Measurements from ENCODE around the gene DPEP3. TPM values are rescaled to one million over a fixed set of nuclear protein-coding genes. Genes with fewer than 3 reads are reported as not detected.

The DPEP3 gene
- total RNA-seq, 1 donor from 2014 or later, result 0.18 TPM

DNA sequence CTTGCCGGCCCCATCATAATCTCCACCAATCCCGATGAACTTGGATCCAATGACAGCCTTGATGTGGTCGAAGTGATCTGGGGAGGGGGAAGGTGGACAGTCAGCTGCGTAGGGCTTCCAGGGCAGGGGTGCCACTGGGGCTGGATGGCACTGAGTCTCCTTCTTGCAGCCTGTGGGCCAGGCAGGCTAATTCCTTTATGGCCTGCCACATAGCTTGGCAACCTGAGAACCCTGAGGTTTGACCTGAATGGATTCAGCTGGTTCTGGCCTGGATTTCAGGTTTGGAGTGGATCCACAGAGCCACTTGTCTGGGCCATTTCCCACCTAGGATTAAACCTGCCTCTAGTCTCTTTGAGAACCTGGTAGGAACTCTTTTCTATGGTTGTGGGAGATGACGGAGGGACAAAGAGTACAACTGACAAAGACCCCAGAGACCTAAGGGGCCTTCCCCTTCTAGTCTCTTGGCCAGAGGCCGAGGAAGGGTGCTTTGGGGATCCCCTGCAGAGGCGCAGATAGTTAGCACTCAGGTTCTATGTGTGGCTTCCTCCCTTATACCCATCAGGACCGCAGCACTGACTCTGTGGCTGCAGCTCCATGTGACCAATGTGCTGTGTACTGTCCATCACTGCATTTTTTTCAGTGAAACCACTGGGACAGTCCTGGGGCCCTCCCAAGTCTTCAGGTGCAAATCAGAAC is 9.2 kb upstream of the DPEP3 start:
- TF ChIP-seq, protein P1, sequence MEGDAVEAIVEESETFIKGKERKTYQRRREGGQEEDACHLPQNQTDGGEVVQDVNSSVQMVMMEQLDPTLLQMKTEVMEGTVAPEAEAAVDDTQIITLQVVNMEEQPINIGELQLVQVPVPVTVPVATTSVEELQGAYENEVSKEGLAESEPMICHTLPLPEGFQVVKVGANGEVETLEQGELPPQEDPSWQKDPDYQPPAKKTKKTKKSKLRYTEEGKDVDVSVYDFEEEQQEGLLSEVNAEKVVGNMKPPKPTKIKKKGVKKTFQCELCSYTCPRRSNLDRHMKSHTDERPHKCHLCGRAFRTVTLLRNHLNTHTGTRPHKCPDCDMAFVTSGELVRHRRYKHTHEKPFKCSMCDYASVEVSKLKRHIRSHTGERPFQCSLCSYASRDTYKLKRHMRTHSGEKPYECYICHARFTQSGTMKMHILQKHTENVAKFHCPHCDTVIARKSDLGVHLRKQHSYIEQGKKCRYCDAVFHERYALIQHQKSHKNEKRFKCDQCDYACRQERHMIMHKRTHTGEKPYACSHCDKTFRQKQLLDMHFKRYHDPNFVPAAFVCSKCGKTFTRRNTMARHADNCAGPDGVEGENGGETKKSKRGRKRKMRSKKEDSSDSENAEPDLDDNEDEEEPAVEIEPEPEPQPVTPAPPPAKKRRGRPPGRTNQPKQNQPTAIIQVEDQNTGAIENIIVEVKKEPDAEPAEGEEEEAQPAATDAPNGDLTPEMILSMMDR (IDR thresholded peaks at IDR 0.05), result no peak
- H3K4me3 ChIP-seq, result no peak overlapping the region
- no peak overlapping the region for H3K27ac ChIP-seq
- DNase-seq (no peak), ATAC-seq (no peak)
- H3K4me1 ChIP-seq, result peaks cover 42% of the 10 kb centered on the region
- no peaks in the 10 kb centered on the region for H3K36me3 ChIP-seq
- intact Hi-C loops (cut with DNase I), result no loop called here
- no peaks in the 10 kb centered on the region for H3K9me3 ChIP-seq
- no peaks in the 10 kb centered on the region for H3K27me3 ChIP-seq (ENCODE audit: low read depth)

GRCh38 chr16:67988675-67989074 is 8.4 kb upstream of the DPEP3 start:
- Histone ChIP-seq H3K27ac (no peak overlapping the region), H3K9me3 (no peaks in the 10 kb centered on the region), H3K36me3 (no peaks in the 10 kb centered on the region), H3K4me3 (no peak overlapping the region), H3K4me1 (peaks cover 46% of the 10 kb centered on the region), H3K27me3 (ENCODE audit: low read depth) (no peaks in the 10 kb centered on the region)
- DNase-seq (no peak), ATAC-seq (no peak)
- TF ChIP-seq, protein P1 (IDR thresholded peaks at IDR 0.05), result no peak
- intact Hi-C loops (cut with DNase I), result no loop called here

- ATAC-seq, result no peak
- intact Hi-C loops (cut with DNase I), result no loop called here
- H3K4me3 ChIP-seq, result no peak overlapping the region
- no peaks in the 10 kb centered on the region for H3K36me3 ChIP-seq
- H3K27ac ChIP-seq, result peak overlapping the region; percentile 60
- no peaks in the 10 kb centered on the region for H3K9me3 ChIP-seq
- H3K4me1 ChIP-seq, result peaks cover 39% of the 10 kb centered on the region
- TF ChIP-seq, protein P1 (IDR thresholded peaks at IDR 0.05), result no peak
- no peaks in the 10 kb centered on the region for H3K27me3 ChIP-seq (ENCODE audit: low read depth)
- no peak for DNase-seq
These were observed 7.3 kb upstream of the DPEP3 start for GRCh38 chr16:67987460-67988160.

GRCh38 chr16:67986949-67987348 is 6.7 kb upstream of the DPEP3 start:
- DNase-seq (no peak), ATAC-seq (no peak)
- Histone ChIP-seq H3K27me3 (ENCODE audit: low read depth) (no peaks in the 10 kb centered on the region), H3K36me3 (no peaks in the 10 kb centered on the region), H3K27ac (peak overlapping the region; percentile 60), H3K4me3 (no peak overlapping the region), H3K9me3 (no peaks in the 10 kb centered on the region), H3K4me1 (peaks cover 37% of the 10 kb centered on the region)
- TF ChIP-seq, protein P1 (IDR thresholded peaks at IDR 0.05), result no peak
- intact Hi-C loops (cut with DNase I), result no loop called here

DNA sequence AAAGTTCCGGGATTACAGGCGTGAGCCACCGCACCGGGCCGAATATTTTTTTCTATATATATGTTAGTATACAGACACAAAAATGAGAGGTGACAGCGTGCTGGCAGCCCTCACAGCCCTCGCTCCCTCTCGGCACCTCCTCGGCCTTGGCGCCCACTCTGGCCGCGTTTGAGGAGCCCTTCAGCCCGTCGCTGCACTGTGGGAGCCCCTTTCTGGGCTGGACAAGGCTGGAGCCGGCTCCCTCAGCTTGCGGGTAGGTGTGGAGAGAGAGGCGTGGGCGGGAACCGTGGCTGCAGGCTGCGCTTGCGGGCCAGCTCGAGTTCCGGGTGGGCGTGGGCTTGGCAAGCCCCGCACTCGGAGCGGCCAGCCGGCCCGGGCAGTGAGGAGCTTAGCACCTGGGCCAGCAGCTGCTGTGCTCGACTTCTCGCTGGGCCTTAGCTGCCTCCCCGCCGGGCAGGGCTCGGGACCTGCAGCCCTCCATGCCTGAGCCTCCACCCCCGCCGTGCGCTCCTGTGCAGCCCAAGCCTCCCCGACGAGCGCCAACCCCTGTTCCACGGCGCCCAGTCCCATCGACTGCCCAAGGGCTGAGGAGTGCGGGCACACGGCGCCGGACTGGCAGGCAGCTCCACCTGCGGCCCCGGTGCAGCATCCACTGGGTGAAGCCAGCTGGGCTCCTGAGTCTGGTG is 1.9 kb upstream of the DPEP3 start:
- ATAC-seq (no peak), DNase-seq (no peak)
- no peak overlapping the region for H3K27ac ChIP-seq
- TF ChIP-seq, protein P1 (IDR thresholded peaks at IDR 0.05), result no peak
- H3K4me1 ChIP-seq, result peaks cover 31% of the 10 kb centered on the region
- no peaks in the 10 kb centered on the region for H3K36me3 ChIP-seq
- no peak overlapping the region for H3K4me3 ChIP-seq
- peaks cover 6% of the 10 kb centered on the region for H3K27me3 ChIP-seq (ENCODE audit: low read depth)
- no peaks in the 10 kb centered on the region for H3K9me3 ChIP-seq
- intact Hi-C loops (cut with DNase I), result no loop called here

All from lower lobe of right lung (tissue), 2 donors.